GM23338 (cell line): ENCODE results near the gene CDC42BPG. TPM values are rescaled to one million over a fixed set of nuclear protein-coding genes. Genes with fewer than 3 reads are reported as not detected.

Experiments used
- ATAC-seq: fragments of 200-7000 bp; cut with Tn5 transposase; 3 replicates; pipeline ENCODE4 v1.9.1; 2020
- DNase-seq: peaks from one replicate; pipeline ENCODE4 v3.0.0-alpha.2; 2015; ENCODE audit warnings: low spot score
- H2AFZ ChIP-seq: fragments of 200-600 bp; sonication (generic); 2 replicates; pipeline ENCODE4 v1.8.0; 2016; ENCODE audit warnings: antibody characterized with exemption, mild to moderate bottlenecking, moderate library complexity
- H3F3A ChIP-seq: fragments of 200-600 bp; sonication (generic); replicated peaks from 2 replicates; pipeline ENCODE4 v1.8.0; 2017; ENCODE audit warnings: antibody characterized with exemption, mixed run types, low read depth
- H3K27ac ChIP-seq: fragments of 200-600 bp; sonication (generic); 2 replicates; pipeline ENCODE4 v1.6.1; 2016; ENCODE audit warnings: low read depth
- H3K27me3 ChIP-seq: fragments of 200-600 bp; sonication (generic); 2 replicates; pipeline ENCODE4 v1.8.0; 2016; ENCODE audit warnings: mild to moderate bottlenecking, mixed run types, moderate library complexity; ENCODE audit not compliant: insufficient read depth
- H3K36me3 ChIP-seq: fragments of 200-600 bp; sonication (generic); 2 replicates; pipeline ENCODE4 v1.8.0; 2016; ENCODE audit warnings: mild to moderate bottlenecking; ENCODE audit not compliant: insufficient read depth
- H3K4me1 ChIP-seq: fragments of 200-600 bp; sonication (generic); 2 replicates; pipeline ENCODE4 v1.8.0; 2016; ENCODE audit warnings: mild to moderate bottlenecking, moderate library complexity; ENCODE audit not compliant: insufficient read depth
- H3K4me2 ChIP-seq: fragments of 200-600 bp; sonication (generic); 2 replicates; pipeline ENCODE4 v1.7.1; 2017; ENCODE audit warnings: mixed run types
- H3K4me3 ChIP-seq: fragments of 200-600 bp; sonication (generic); 2 replicates; pipeline ENCODE4 v1.6.1; 2016; ENCODE audit warnings: mixed run types
- H3K79me2 ChIP-seq: fragments of 200-600 bp; sonication (generic); replicated peaks from 2 replicates; pipeline ENCODE4 v1.8.0; 2017; ENCODE audit warnings: mild to moderate bottlenecking; ENCODE audit not compliant: insufficient read depth
- H3K9me2 ChIP-seq: fragments of 200-600 bp; sonication (generic); 2 replicates; pipeline ENCODE4 v1.8.0; 2017; ENCODE audit not compliant: insufficient read depth
- H4K20me1 ChIP-seq: fragments of 200-600 bp; sonication (generic); replicated peaks from 2 replicates; pipeline ENCODE4 v1.8.0; 2017; ENCODE audit warnings: mild to moderate bottlenecking; ENCODE audit not compliant: insufficient read depth
- H3K27ac Mint-ChIP-seq: 2 replicates; pipeline ENCODE4 v1.8.0; 2020; ENCODE audit warnings: inconsistent platforms, mild to moderate bottlenecking, moderate library complexity, mixed read lengths
- H3K27me3 Mint-ChIP-seq: 3 replicates; pipeline ENCODE4 v1.8.0; 2022; ENCODE audit warnings: low read depth, mild to moderate bottlenecking, moderate library complexity, mixed read lengths, inconsistent platforms; ENCODE audit not compliant: insufficient read depth, poor library complexity
- H3K36me3 Mint-ChIP-seq: 3 replicates; pipeline ENCODE4 v1.8.0; 2021; ENCODE audit warnings: low read depth, mild to moderate bottlenecking, inconsistent platforms, moderate library complexity, mixed read lengths
- H3K4me1 Mint-ChIP-seq: 3 replicates; pipeline ENCODE4 v1.8.0; 2020; ENCODE audit warnings: mild to moderate bottlenecking, inconsistent platforms, mixed read lengths
- H3K4me3 Mint-ChIP-seq: 3 replicates; pipeline ENCODE4 v1.8.0; 2021; ENCODE audit warnings: moderate library complexity, mild to moderate bottlenecking, inconsistent platforms, mixed read lengths
- H3K9me3 Mint-ChIP-seq: 3 replicates; pipeline ENCODE4 v1.8.0; 2020; ENCODE audit warnings: moderate library complexity, mild to moderate bottlenecking, inconsistent platforms, mixed read lengths
- CREB1 ChIP-seq: fragments of 250-450 bp; sonication (Bioruptor Pico); IDR thresholded peaks from 2 replicates; pipeline ENCODE4 v1.5.0; 2020; ENCODE audit warnings: low read depth, mild to moderate bottlenecking, moderate library complexity
- EZH2 ChIP-seq: fragments of 200-600 bp; sonication (generic); IDR thresholded peaks from one replicate; pipeline ENCODE4 v1.8.0; 2017; ENCODE audit warnings: antibody characterized with exemption, mild to moderate bottlenecking, low read depth; ENCODE audit not compliant: unreplicated experiment
- EZH2phosphoT487 ChIP-seq: fragments of 200-600 bp; sonication (generic); IDR thresholded peaks from one replicate; pipeline ENCODE4 v1.8.1; 2018; ENCODE audit warnings: antibody characterized with exemption; ENCODE audit not compliant: unreplicated experiment
- NANOG ChIP-seq: IDR thresholded peaks from 2 replicates; pipeline ENCODE4 v1.6.1; 2016; ENCODE audit warnings: antibody characterized with exemption, borderline replicate concordance
- POLR2AphosphoS5 ChIP-seq: IDR thresholded peaks from 2 replicates; pipeline ENCODE4 v1.6.1; 2016; ENCODE audit warnings: antibody characterized with exemption, low read depth
- ZNF462 ChIP-seq: fragments of 250-450 bp; sonication (Bioruptor Pico); IDR thresholded peaks from 2 replicates; pipeline ENCODE4 v1.5.0; 2020; ENCODE audit warnings: mild to moderate bottlenecking, moderate library complexity
- polyA plus RNA-seq: library from polyadenylated mRNA; unstranded; fragments of >200 nt; fragmentation: Nextera tagmentation; extraction: Ambion mirVana; gene quantifications from 2 replicates; pipeline ENCODE4 v1.2.1, GENCODE V29; 2016
- total RNA-seq: library from RNA; depleted of rRNA; stranded (reverse); fragments of >200 nt; shearing (Covaris generic); gene quantifications from 2 replicates; pipeline ENCODE4 v1.2.3, GENCODE V29; 2014

Gene CDC42BPG
- total and polyA plus RNA-seq, 2 experiments from 2014 or later: 2.3 to 11.6 TPM

GRCh38 chr11:64809781-64810241 is 34.6 kb downstream of the CDC42BPG start:
- Histone ChIP-seq H3K4me2 (peak overlapping the region; percentile 93), H3K27me3 (no peaks in the 10 kb centered on the region), H3K9me2 (no peaks in the 10 kb centered on the region), H3K27ac (no peak overlapping the region), H3F3A (peaks cover 4% of the 10 kb centered on the region; the same call in 1 of the 2 replicates), H4K20me1 (0 out of 2 replicates have a peak, but pooled peaks cover 13% of the 10 kb centered on the region), H3K4me3 (peak overlapping the region; percentile 83), H3K79me2 (peaks cover 6% of the 10 kb centered on the region; the same call in 1 of the 2 replicates), H3K4me1 (peaks cover 5% of the 10 kb centered on the region; the same call in 1 of the 2 replicates), H2AFZ (peak overlapping the region; percentile 78), H3K36me3 (no peaks in the 10 kb centered on the region)
- DNase-seq (peak; percentile 81), ATAC-seq (peak; percentile 57)
- TF ChIP-seq POLR2AphosphoS5 (no peak), CREB1 (CRISPR knock-in tag) (0 out of 2 replicates have a peak, but pooled peaks have one; percentile 24), ZNF462 (no peak)
- Mint-ChIP-seq H3K4me1 (peaks cover 9% of the 10 kb centered on the region), H3K4me3 (peak overlapping the region; percentile 92), H3K27ac (no peak overlapping the region), H3K36me3 (peaks cover 21% of the 10 kb centered on the region), H3K27me3 (peaks cover 13% of the 10 kb centered on the region), H3K9me3 (no peaks in the 10 kb centered on the region; the same call in 2 of the 3 replicates)

DNA sequence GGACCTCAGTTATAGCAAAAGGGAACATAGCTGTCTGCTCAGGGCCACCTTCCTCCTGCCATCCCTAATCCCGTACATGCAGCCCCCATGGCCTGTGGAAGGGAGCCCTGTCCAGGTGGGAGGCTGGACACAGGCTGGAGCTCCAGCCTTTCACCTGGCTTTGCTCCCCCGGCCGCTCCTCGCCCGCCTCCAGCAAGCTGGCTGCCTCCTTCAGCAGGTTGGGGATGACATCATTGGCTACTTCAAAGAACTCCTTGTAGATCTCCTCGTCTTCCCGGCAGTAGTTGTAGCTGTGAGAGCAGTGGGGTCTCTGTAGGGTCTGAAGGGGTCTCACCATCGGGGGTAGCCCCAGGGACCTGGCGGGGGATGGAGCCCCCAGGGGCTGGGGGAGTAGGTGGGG is 39.0 kb downstream of the CDC42BPG start:
- H3K27me3 ChIP-seq: no peaks in the 10 kb centered on the region
- ATAC-seq (no peak), DNase-seq (no peak)
- H3F3A ChIP-seq: peaks cover 12% of the 10 kb centered on the region
- no peaks in the 10 kb centered on the region for H3K9me2 ChIP-seq
- no peak overlapping the region for H3K27ac Mint-ChIP-seq
- no peak overlapping the region for H3K27ac ChIP-seq
- no peak overlapping the region for H2AFZ ChIP-seq
- no peaks in the 10 kb centered on the region for H3K9me3 Mint-ChIP-seq
- H3K4me3 ChIP-seq: no peak overlapping the region
- H3K27me3 Mint-ChIP-seq: peaks cover 13% of the 10 kb centered on the region
- H3K4me2 ChIP-seq: no peak overlapping the region
- H4K20me1 ChIP-seq: 0 out of 2 replicates have a peak, but pooled peaks cover 13% of the 10 kb centered on the region
- peaks cover 20% of the 10 kb centered on the region for H3K4me1 Mint-ChIP-seq
- H3K4me3 Mint-ChIP-seq: no peak overlapping the region; the same call in 2 of the 3 replicates
- H3K79me2 ChIP-seq: peaks cover 6% of the 10 kb centered on the region; the same call in 1 of the 2 replicates
- no peaks in the 10 kb centered on the region for H3K36me3 ChIP-seq
- peaks cover 21% of the 10 kb centered on the region for H3K36me3 Mint-ChIP-seq
- H3K4me1 ChIP-seq: peaks cover 8% of the 10 kb centered on the region; the same call in 1 of the 2 replicates
- TF ChIP-seq EZH2phosphoT487: no peak
- TF ChIP-seq EZH2: no peak
- no peak for TF ChIP-seq NANOG
- TF ChIP-seq ZNF462: no peak
